Hypothalamus (tissue), 51 donors: ENCODE measurements around the gene FOXP1.
A peak's percentile ranks its signal among the peaks of the same experiment; 100 is the strongest.

Experiments
- DNase-seq, 51 donors: peaks; one replicate each; lab custom pipeline; 2025; lab: John Stamatoyannopoulos, UW

Gene FOXP1

GRCh38 chr3:71566776-71567175 lies 16.8 kb downstream of the FOXP1 start:
- DNase-seq, result no peak

- DNase-seq, result no peak
These were observed 17.6 kb downstream of the FOXP1 start for GRCh38 chr3:71565976-71566375.

- DNase-seq, result no peak
These were observed 18.2 kb downstream of the FOXP1 start for GRCh38 chr3:71565316-71565715.

GRCh38 chr3:71564361-71564760 lies 19.2 kb downstream of the FOXP1 start:
- DNase-seq, result no peak

GRCh38 chr3:71563827-71564226 lies 19.7 kb downstream of the FOXP1 start:
- DNase-seq, result no peak

GRCh38 chr3:71562938-71563337 lies 20.6 kb downstream of the FOXP1 start:
- DNase-seq, result no peak

GRCh38 chr3:71560665-71561064 lies 22.9 kb downstream of the FOXP1 start:
- no peak for DNase-seq

- no peak for DNase-seq
These were observed 23.9 kb downstream of the FOXP1 start for GRCh38 chr3:71559578-71560162.

- DNase-seq, result no peak
These were observed 24.5 kb downstream of the FOXP1 start for GRCh38 chr3:71559021-71559420.

- no peak for DNase-seq
These were observed 28.9 kb downstream of the FOXP1 start for GRCh38 chr3:71554649-71555048.

- DNase-seq, result no peak
These were observed 32.1 kb downstream of the FOXP1 start for GRCh38 chr3:71551311-71551919.

GRCh38 chr3:71549951-71550350 lies 33.6 kb downstream of the FOXP1 start:
- no peak for DNase-seq

- DNase-seq, result no peak
These were observed 34.7 kb downstream of the FOXP1 start for GRCh38 chr3:71548705-71549384.

- no peak for DNase-seq
These were observed 36.0 kb downstream of the FOXP1 start for GRCh38 chr3:71547249-71548198.

GRCh38 chr3:71546821-71547220 lies 36.7 kb downstream of the FOXP1 start:
- DNase-seq, result no peak

GRCh38 chr3:71545330-71545729 lies 38.2 kb downstream of the FOXP1 start:
- DNase-seq, result no peak

GRCh38 chr3:71543371-71544016 lies 40.0 kb downstream of the FOXP1 start:
- DNase-seq, result peak in 7 of 51 donors; percentile 4 to 34 (median 13)

GRCh38 chr3:71542521-71543370 lies 40.8 kb downstream of the FOXP1 start:
- peak in 47 of 51 donors; percentile 4 to 83 (median 40) for DNase-seq

- no peak for DNase-seq
These were observed 42.2 kb downstream of the FOXP1 start for GRCh38 chr3:71541313-71541712.

- no peak for DNase-seq
These were observed 46.3 kb downstream of the FOXP1 start for GRCh38 chr3:71537211-71537611.
